B cell (primary cell): ENCODE results near the gene GAB3. TPM values are rescaled to one million over a fixed set of nuclear protein-coding genes. Genes with fewer than 3 reads are reported as not detected.
"Not testable (repeated sequence)": the region's sequence is repeated elsewhere in the genome, so short reads cannot be mapped to it uniquely, and the experiment has no call there.

ENCODE experiments used
- ATAC-seq: fragments of 200-7000 bp; cut with Tn5 transposase; one replicate; pipeline ENCODE4 v1.10.0; 2021; ENCODE audit warnings: low read depth, mild to moderate bottlenecking, moderate number of reproducible peaks, moderate library complexity
- CTCF ChIA-PET: fragments of 350-600 bp; sonication (Branson Sonifier 250); formaldehyde crosslinking; loops from one replicate; lab custom pipeline; 2021; ENCODE audit warnings: antibody characterized with exemption, inconsistent platforms; lab: Charles Lee
- POLR2A ChIA-PET: fragments of 350-600 bp; sonication (Branson Sonifier 250); formaldehyde crosslinking; loops from one replicate; lab custom pipeline; 2021; ENCODE audit warnings: antibody characterized with exemption; lab: Charles Lee
- DNase-seq: peaks from one replicate; pipeline ENCODE4 v3.0.0; 2013
- H2AFZ ChIP-seq: 2 replicates; pipeline ENCODE4 v1.6.1; 2012; ENCODE audit warnings: mild to moderate bottlenecking, low read depth, low read length; ENCODE audit not compliant: insufficient read depth, poor library complexity, severe bottlenecking
- H3K27ac ChIP-seq, 2 donors: 1 replicate in 1 of 2; 2 replicates in 1 of 2; pipeline ENCODE4 v1.5.1; 2012 to 2013; ENCODE audit warnings: low read length in 2 of 2, mild to moderate bottlenecking in 2 of 2, moderate library complexity in 1 of 2
- H3K27me3 ChIP-seq, 4 experiments: fragments of 200-600 bp in 1 of 4; sonication (generic) in 1 of 4; replicated peaks in 1 of 4; 1 replicate in 2 of 4; 2 replicates in 2 of 4; pipeline versions ENCODE4 v1.6.1 to v1.7.0; 2013 to 2016; ENCODE audit warnings: low read length in 3 of 4, mild to moderate bottlenecking in 2 of 4, mixed read lengths in 1 of 4, moderate library complexity in 1 of 4; ENCODE audit not compliant: insufficient read depth in 4 of 4, control insufficient read depth in 3 of 4; ENCODE audit errors: control extremely low read depth in 1 of 4
- H3K36me3 ChIP-seq, 2 experiments: replicated peaks in 1 of 2; 1 replicate in 1 of 2; 2 replicates in 1 of 2; pipeline versions ENCODE4 v1.6.1 to v1.7.1; 2013; ENCODE audit warnings: low read length in 1 of 2; ENCODE audit not compliant: insufficient read depth in 2 of 2, control insufficient read depth in 1 of 2; ENCODE audit errors: control extremely low read depth in 1 of 2, extremely low read depth in 1 of 2
- H3K4me1 ChIP-seq, 2 donors: fragments of 200-600 bp in 1 of 2; sonication (generic) in 1 of 2; 1 replicate in 1 of 2; 2 replicates in 1 of 2; pipeline versions ENCODE4 v1.5.1 to v1.6.1; 2013 to 2017; ENCODE audit warnings: low read length in 2 of 2; ENCODE audit not compliant: control insufficient read depth in 2 of 2, insufficient read depth in 2 of 2
- H3K4me2 ChIP-seq: replicated peaks from 2 replicates; pipeline ENCODE3; 2012; ENCODE audit warnings: mild to moderate bottlenecking, low read depth, low read length; ENCODE audit not compliant: poor library complexity, severe bottlenecking
- H3K4me3 ChIP-seq, 5 experiments: fragments of 200-600 bp in 1 of 5; sonication (generic) in 1 of 5; 1 replicate in 3 of 5; 2 replicates in 2 of 5; pipeline versions ENCODE4 v1.5.1 to v1.7.0; 2011 to 2016; ENCODE audit warnings: low read length in 4 of 5, mild to moderate bottlenecking in 4 of 5, low read depth in 2 of 5, control low read depth in 1 of 5, moderate library complexity in 1 of 5; ENCODE audit not compliant: insufficient read depth in 1 of 5; ENCODE audit errors: control extremely low read depth in 1 of 5, extremely low read depth in 1 of 5
- H3K79me2 ChIP-seq: fragments of 200-600 bp; sonication (generic); one replicate; pipeline ENCODE4 v1.6.0; 2016; ENCODE audit warnings: low read length; ENCODE audit not compliant: control insufficient read depth, insufficient read depth
- H3K9ac ChIP-seq: fragments of 200-600 bp; sonication (generic); 2 replicates; pipeline ENCODE4 v1.6.1; 2017; ENCODE audit warnings: mild to moderate bottlenecking, low read length, moderate library complexity
- H3K9me3 ChIP-seq, 3 donors: one replicate each; pipeline versions ENCODE4 v1.6.1 to v1.7.1; 2013; ENCODE audit warnings: low read length in 2 of 3; ENCODE audit not compliant: control insufficient read depth in 2 of 3, insufficient read depth in 1 of 3; ENCODE audit errors: control extremely low read depth in 1 of 3
- H4K20me1 ChIP-seq: 2 replicates; pipeline ENCODE4 v1.6.0; 2012; ENCODE audit warnings: mild to moderate bottlenecking, low read length; ENCODE audit not compliant: insufficient read depth, control insufficient read depth, poor library complexity, severe bottlenecking
- H3K27ac Mint-ChIP-seq: one replicate; pipeline ENCODE4 v1.8.0; 2021; ENCODE audit warnings: mixed read lengths
- H3K27me3 Mint-ChIP-seq: one replicate; pipeline ENCODE4 v1.8.0; 2021; ENCODE audit warnings: mixed read lengths
- H3K4me1 Mint-ChIP-seq: one replicate; pipeline ENCODE4 v1.8.0; 2021; ENCODE audit warnings: mixed read lengths
- H3K4me3 Mint-ChIP-seq: one replicate; pipeline ENCODE4 v1.8.0; 2021; ENCODE audit warnings: mixed read lengths
- H3K9me3 Mint-ChIP-seq: one replicate; pipeline ENCODE4 v1.8.0; 2022; ENCODE audit warnings: mixed read lengths; ENCODE audit not compliant: insufficient read depth
- EZH2 ChIP-seq: IDR thresholded peaks from 2 replicates; pipeline ENCODE4 v1.6.1; 2012; ENCODE audit warnings: borderline replicate concordance, low read depth, mild to moderate bottlenecking, moderate library complexity, low read length; ENCODE audit not compliant: insufficient read depth, poor library complexity, severe bottlenecking
- WGBS: methylation state at CpG from one replicate; pipeline ENCODE4 v1.1.5; 2013; ENCODE audit warnings: missing lambda C conversion rate; ENCODE audit not compliant: insufficient coverage; 5-methylcytosine and 5-hydroxymethylcytosine counted together
- intact Hi-C: fragments of 100-400 bp; cut with micrococcal nuclease; formaldehyde crosslinking; loops from one replicate; pipeline ENCODE4 v1.10.0; 2022
- polyA plus RNA-seq: library from polyadenylated mRNA; depleted of rRNA; stranded (reverse); fragments of >200 nt; gene quantifications from 2 replicates; pipeline ENCODE4 v1.2.3, GENCODE V29; 2012
- total RNA-seq, 2 donors: library from RNA; stranded (reverse); fragments of 120-200 nt in 1 of 2; gene quantifications; 1 replicate in 1 of 2; 2 replicates in 1 of 2; pipeline versions ENCODE4 v1.2.3 to v1.2.4, GENCODE V29; 2013 to 2022

Gene GAB3
- total and polyA plus RNA-seq, 2 donors (not counting 1 experiment from before 2014, with no cell fraction given): 13.2 to 16.5 TPM

- no peak for TF ChIP-seq EZH2
- Histone ChIP-seq H3K4me3 (no peak overlapping the region), H3K36me3 (no peaks in the 10 kb centered on the region), H3K79me2 (no peaks in the 10 kb centered on the region), H3K4me1 (no peaks in the 10 kb centered on the region), H3K27ac (no peak overlapping the region), H3K9me3 (no peaks in the 10 kb centered on the region), H3K9ac (no peak overlapping the region), H3K27me3 (no peaks in the 10 kb centered on the region), H3K4me2 (no peak overlapping the region), H4K20me1 (no peaks in the 10 kb centered on the region), H2AFZ (no peak overlapping the region)
- 100% methylated on average over 3 of the region's 10 CpGs for WGBS
- Mint-ChIP-seq H3K9me3 (no peaks in the 10 kb centered on the region), H3K27ac (no peak overlapping the region), H3K4me1 (no peaks in the 10 kb centered on the region), H3K4me3 (no peak overlapping the region), H3K27me3 (no peaks in the 10 kb centered on the region)
- ATAC-seq (no peak), DNase-seq (no peak)
- POLR2A ChIA-PET: no interaction called here
- CTCF ChIA-PET: no interaction called here
- intact Hi-C loops: no loop called here
These were observed 96.5 kb downstream of the GAB3 start for GRCh38 chrX:154654372-154654771.

- H3K79me2 ChIP-seq, H3K4me2 ChIP-seq, H3K36me3 ChIP-seq, H3K4me3 ChIP-seq, ATAC-seq, DNase-seq, H2AFZ ChIP-seq, H3K9me3 Mint-ChIP-seq, H4K20me1 ChIP-seq, H3K4me3 Mint-ChIP-seq, H3K27me3 Mint-ChIP-seq, H3K27me3 ChIP-seq, H3K27ac Mint-ChIP-seq, H3K9me3 ChIP-seq, intact Hi-C loops, H3K4me1 Mint-ChIP-seq, H3K4me1 ChIP-seq, H3K9ac ChIP-seq, H3K27ac ChIP-seq, CTCF ChIA-PET, POLR2A ChIA-PET: not testable (repeated sequence)
- no CpG with 5 or more reads among the region's 27 CpGs for WGBS
These were observed 97.5 kb downstream of the GAB3 start, which contains the start of gene CTAG2 for GRCh38 chrX:154653413-154653812. Gene CTAG2 (minus strand): TSS chrX:154653579. CDS start chrX:154653515, 64 bp downstream.
